GM12801 (cell line): ENCODE measurements around the gene TBC1D9.

Experiments
- TF ChIP-seq, protein P1 (sequence below): IDR thresholded peaks from one replicate; pipeline ENCODE4 v1.5.1; 2011; ENCODE audit warnings: control low read depth; ENCODE audit not compliant: insufficient read length; ENCODE audit errors: extremely low read depth

TBC1D9 gene

DNA sequence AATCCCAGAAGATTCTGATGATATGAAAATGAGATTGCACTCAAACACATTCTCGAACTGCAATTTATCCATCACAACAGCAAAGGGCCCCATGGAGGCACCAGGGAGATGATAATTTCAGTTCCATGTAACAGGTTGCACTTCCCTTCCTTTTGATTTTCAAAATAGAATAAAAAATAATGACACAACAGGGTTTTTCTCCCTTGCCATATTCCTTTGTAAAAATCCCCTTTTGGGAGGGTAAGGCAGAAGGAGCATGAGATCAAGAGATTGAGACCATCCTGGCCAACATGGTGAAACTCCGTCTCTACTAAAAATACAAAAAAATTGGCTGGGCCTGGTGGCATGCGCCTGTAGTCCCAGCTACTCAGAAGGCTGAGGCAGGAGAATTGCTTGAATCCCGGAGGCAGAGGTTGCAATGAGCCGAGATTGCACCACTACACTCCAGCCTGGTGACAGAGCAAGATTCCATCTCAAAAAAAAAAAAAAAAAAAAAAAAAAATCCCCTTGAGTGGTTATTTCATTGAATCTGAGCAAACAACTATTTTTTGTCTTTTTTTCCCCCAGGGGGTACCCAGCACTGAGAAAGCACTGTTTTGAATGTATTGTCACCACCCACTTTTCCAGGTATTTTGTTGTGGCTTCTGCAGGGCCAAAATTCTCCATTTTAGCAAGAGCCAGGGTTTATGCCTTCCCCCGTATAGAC, 26.7 kb downstream of the TBC1D9 start:
- TF ChIP-seq, protein P1, sequence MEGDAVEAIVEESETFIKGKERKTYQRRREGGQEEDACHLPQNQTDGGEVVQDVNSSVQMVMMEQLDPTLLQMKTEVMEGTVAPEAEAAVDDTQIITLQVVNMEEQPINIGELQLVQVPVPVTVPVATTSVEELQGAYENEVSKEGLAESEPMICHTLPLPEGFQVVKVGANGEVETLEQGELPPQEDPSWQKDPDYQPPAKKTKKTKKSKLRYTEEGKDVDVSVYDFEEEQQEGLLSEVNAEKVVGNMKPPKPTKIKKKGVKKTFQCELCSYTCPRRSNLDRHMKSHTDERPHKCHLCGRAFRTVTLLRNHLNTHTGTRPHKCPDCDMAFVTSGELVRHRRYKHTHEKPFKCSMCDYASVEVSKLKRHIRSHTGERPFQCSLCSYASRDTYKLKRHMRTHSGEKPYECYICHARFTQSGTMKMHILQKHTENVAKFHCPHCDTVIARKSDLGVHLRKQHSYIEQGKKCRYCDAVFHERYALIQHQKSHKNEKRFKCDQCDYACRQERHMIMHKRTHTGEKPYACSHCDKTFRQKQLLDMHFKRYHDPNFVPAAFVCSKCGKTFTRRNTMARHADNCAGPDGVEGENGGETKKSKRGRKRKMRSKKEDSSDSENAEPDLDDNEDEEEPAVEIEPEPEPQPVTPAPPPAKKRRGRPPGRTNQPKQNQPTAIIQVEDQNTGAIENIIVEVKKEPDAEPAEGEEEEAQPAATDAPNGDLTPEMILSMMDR, result no peak

DNA sequence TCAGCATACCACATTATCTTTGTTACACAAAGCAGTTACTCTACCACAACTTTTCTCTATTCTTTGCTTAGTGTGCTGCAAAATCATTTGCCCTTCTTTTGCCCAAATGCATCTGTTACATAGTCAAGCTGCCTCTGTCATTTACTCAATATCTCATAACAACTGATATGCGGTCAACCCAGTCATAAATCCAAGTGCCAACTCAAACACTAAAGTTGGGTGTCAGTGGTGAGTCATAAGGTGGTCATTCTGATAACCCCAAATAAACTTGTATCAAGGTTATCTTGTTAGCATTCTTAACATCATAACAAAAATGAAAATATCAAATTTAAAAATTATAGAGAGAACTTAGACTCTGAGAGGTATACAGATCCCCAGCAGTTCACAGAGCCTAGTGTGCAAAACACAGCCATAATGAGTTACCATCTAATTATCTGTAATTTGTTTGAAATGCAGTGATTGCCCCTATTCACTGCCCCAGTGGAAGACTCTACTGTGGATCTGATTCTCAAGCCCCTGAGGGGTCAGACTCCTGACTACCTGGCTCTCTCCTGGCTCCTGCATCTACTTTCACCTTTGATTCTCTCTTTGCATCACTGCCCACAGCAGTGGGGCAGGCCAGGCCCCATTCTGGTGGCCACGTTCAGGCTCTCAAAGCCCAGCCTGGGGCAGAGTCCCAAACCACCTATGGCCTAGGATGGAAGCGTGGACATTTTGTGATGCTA, 29.2 kb downstream of the TBC1D9 start:
- TF ChIP-seq, protein P1, result no peak

DNA sequence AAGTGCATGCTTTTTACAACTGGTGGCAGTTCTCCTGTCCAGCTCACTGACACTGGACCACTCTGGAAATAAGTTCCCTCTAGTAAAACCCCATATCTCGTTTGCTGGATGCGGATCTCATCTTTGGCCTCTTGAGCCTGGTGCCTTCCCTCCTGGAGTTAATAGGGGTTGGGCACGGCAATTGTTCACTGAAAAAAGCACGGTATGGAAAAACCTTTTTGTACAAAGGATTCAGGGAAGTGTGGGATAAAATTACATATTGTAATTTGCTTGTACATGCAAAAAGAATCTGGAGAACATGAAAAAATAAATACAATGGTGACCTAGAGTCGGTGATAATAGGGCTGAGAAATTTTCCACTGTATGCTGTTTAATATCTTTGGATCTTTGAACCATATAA, 30.6 kb downstream of the TBC1D9 start:
- TF ChIP-seq, protein P1, result no peak

DNA sequence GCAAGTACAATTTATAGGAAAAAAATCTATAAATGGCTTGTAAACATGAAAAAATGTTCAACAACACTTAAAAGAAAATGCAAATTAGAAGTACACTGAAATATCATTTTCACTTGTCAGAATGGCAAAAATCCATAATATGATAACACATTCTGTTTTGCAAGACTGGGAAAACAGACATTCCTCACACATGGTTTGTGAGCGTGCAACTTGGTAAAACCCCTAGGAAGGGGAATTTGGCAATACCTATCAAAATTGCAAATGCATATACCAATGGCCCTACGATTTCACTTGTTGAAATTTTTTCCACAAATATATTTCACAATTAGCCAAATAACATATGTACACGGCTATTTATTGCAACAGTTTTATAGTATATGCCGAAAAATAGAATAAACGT, 31.4 kb downstream of the TBC1D9 start:
- TF ChIP-seq, protein P1, result no peak

DNA sequence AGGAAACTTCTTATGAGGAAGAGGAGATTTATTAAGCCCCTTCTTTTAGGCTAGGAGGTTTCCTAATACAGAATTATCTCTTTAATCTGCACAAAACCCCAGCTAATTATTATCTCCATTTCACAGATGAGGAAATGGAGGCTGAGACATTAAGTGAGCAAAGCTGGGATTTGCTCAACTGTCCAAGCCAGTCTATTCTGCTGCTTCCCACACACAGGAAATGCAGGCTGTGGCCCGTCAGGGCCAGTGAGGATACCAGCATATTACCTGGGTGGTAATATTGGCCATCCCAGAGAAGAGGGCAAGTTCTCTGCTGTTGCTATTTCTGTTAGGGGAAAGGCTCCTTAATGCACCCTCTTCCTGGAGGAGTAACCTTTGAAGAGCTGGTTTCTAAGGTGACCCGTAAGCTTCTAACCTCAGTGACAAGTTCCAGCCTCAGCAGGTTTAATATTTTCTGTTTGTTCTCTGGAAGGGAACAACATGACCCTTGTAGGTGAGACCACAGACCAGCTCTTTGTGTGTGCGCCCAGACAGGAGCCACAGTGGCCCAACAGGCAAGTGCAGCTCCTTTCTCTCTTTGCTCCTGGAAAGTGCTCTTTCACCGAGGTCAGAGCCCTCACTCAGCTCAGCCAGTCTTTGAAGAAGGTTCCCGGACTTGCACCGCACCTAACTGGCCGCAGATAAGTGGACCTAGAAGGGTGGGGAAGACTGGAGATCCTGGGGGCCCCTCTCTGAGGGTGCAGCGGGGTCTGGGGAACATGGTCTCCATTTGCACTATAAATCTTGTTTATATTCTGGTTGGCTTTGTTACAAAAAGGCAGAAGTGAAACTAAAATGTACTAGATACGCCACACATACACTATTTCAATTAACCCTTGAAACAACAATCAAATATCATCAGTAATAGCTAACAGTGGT, 35.5 kb downstream of the TBC1D9 start:
- TF ChIP-seq, protein P1, result no peak

DNA sequence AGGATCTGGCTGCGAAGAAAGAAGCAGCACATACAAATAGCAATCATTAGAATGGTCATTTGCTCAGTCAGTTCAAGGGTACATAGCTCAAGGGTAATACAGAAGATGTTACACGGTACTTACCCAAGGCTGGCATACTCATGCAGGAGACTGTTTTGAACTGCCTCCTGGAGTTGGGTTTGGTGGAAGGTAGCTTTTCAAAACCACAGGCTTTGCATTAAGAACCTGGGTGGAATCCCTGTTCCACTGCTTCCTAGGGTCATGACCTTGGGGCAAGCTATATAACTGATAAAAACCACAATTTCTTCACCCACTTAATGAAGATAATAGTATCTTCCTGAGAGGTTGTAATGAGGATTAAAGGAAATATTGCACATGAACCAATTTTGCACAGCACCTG, 36.5 kb downstream of the TBC1D9 start:
- TF ChIP-seq, protein P1, result no peak

DNA sequence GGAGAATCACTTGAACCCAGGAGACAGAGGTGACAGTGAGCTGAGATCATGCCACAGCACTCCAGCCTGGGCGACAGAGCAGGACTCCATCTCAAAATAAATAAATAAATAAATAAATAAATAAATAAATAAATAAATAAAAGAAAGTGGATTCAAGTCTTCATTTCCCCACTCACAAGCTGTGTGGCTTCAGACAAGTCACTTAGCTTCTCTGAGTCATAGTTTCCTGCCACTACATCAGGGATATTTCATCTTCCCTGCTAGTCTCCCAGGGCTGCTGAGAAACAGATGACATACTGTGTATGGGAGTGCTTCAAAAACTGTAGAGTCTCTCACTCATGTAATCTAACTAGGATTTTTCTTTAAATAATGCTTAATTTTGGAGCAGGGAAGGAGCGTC, 37.2 kb downstream of the TBC1D9 start:
- TF ChIP-seq, protein P1, result no peak
